ENCODE results near the gene MYL12A. TPM values are rescaled to one million over a fixed set of nuclear protein-coding genes. Genes with fewer than 3 reads are reported as not detected.

The MYL12A gene
- total and polyA plus RNA-seq, 2 donors (not counting 3 experiments of a cell fraction or from before 2014, with no cell fraction given) = 597 to 796 TPM

DNA sequence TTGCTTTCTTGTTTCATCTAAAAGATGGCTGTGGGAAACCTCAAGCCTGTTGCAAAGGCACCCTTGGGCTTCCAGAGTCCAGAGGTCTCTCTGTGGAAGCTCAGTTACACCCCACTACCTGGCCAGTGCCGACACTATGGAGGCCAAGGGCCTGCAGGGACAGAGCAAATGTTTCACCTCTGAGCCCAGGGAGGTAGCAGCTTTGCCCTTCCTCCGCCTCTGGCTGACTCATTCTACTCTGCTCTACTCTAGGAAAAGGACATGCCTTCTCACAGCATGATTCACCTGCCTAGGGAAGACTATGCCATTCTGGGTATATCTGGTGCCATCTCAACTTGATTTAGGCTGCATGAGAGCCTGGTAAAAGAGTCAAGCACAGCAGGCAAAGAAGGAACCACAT lies 40.0 kb upstream of the MYL12A start:
- no peaks in the 10 kb centered on the region for H3K9me3 ChIP-seq (replicated peaks; ENCODE audit: control insufficient read depth, insufficient read depth, low read length)
- ChIA-PET POLR2A (no interaction called here), CTCF (no interaction called here)
- H3K9me1 ChIP-seq (replicated peaks; ENCODE audit: control insufficient read depth, extremely low read depth, insufficient read depth, low read length) = no peaks in the 10 kb centered on the region
- intact Hi-C loops (cut with micrococcal nuclease) = no loop called here
- BruUV-seq (replicated peaks) = no TSS peak
- H3K4me2 ChIP-seq (ENCODE audit: insufficient read depth, low read length) = no peak overlapping the region
- H3K27ac ChIP-seq (ENCODE audit: insufficient read depth, low read depth, low read length) = no peak overlapping the region
- H2AFZ ChIP-seq (ENCODE audit: low read depth, low read length) = no peak overlapping the region
- FAIRE-seq (no peak), DNase-seq (ENCODE audit: low read depth, low spot score) (no peak)
- no peak for TF ChIP-seq EZH2 (IDR thresholded peaks at IDR 0.05; ENCODE audit: borderline replicate concordance, low read depth, low read length, severe bottlenecking)
- peak; percentile 28 for TF ChIP-seq FOS (IDR thresholded peaks at IDR 0.05; ENCODE audit: borderline replicate concordance, insufficient read depth, low read length)
- peaks cover 0 to 8% of the 10 kb centered on the region in 2 experiments for H3K27me3 ChIP-seq (ENCODE audit: control insufficient read depth in 2 of 2, insufficient read depth in 2 of 2, low read length in 2 of 2)
- H4K20me1 ChIP-seq (replicated peaks; ENCODE audit: control insufficient read depth, extremely low read depth, insufficient read depth, low read length) = no peaks in the 10 kb centered on the region
- no peak overlapping the region for H3K9ac ChIP-seq (replicated peaks; ENCODE audit: extremely low read depth, insufficient read depth, low read length)
- no peaks in the 10 kb centered on the region for H3K79me2 ChIP-seq (ENCODE audit: control insufficient read depth, insufficient read depth, low read length)
- H3K4me3 ChIP-seq (replicated peaks in 1 of 3; ENCODE audit: insufficient read depth in 1 of 3, low read depth in 1 of 3, low read length in 3 of 3) = no peak overlapping the region
- no peaks in the 10 kb centered on the region for H3K36me3 ChIP-seq (ENCODE audit: control insufficient read depth in 2 of 2, extremely low read depth in 1 of 2, insufficient read depth in 2 of 2, low read length in 2 of 2)
- H3K4me1 ChIP-seq (ENCODE audit: control insufficient read depth, extremely low read depth, insufficient read depth, low read length) = no peaks in the 10 kb centered on the region
- dilution Hi-C loops (cut with MboI; ENCODE audit: extremely low pct_ligation_motif_present, low sequenced_read_pairs) = no loop called here

DNA sequence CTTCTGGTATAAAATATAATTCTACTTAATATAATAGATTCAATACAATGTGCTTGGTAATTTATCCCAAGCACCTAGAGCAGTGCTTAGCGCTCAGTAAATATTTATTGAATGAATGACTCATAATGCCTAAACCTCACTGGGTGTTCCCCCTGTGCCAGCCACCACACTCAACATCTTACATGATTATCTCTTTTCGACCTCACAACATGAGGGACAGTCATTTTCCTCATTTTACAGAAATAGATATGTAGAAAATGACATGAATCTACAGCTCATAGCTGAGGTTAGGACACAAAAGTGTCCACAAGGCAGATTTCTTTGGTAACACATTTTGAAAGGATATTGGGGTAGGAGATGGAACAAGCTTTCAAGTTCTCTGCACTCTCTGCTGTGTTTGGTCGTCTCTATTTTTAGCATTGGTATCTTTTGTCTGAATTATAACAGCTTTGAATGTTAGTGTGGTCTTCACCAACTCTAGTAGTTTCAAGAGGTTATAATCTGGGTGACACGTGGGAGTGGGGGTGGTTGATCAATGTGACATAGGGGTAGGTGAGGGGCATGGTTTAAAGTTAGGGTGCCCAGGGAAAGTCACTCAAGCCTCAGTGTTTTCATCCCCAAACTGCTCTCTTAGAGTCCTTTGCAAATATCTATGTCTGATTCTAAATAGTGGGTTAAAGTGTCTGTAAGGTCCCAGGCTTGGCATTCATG lies 37.6 kb upstream of the MYL12A start:
- Histone ChIP-seq H2AFZ (ENCODE audit: low read depth, low read length) (no peak overlapping the region), H3K36me3 (ENCODE audit: control insufficient read depth in 2 of 2, extremely low read depth in 1 of 2, insufficient read depth in 2 of 2, low read length in 2 of 2) (no peaks in the 10 kb centered on the region), H3K9me3 (replicated peaks; ENCODE audit: control insufficient read depth, insufficient read depth, low read length) (no peaks in the 10 kb centered on the region), H3K79me2 (ENCODE audit: control insufficient read depth, insufficient read depth, low read length) (no peaks in the 10 kb centered on the region), H4K20me1 (replicated peaks; ENCODE audit: control insufficient read depth, extremely low read depth, insufficient read depth, low read length) (no peaks in the 10 kb centered on the region), H3K9ac (replicated peaks; ENCODE audit: extremely low read depth, insufficient read depth, low read length) (no peak overlapping the region), H3K4me3 (replicated peaks in 1 of 3; ENCODE audit: insufficient read depth in 1 of 3, low read depth in 1 of 3, low read length in 3 of 3) (no peak overlapping the region), H3K27ac (ENCODE audit: insufficient read depth, low read depth, low read length) (no peak overlapping the region), H3K27me3 (ENCODE audit: control insufficient read depth in 2 of 2, insufficient read depth in 2 of 2, low read length in 2 of 2) (peaks cover 4 to 10% of the 10 kb centered on the region in 2 experiments), H3K4me2 (ENCODE audit: insufficient read depth, low read length) (no peak overlapping the region), H3K4me1 (ENCODE audit: control insufficient read depth, extremely low read depth, insufficient read depth, low read length) (no peaks in the 10 kb centered on the region), H3K9me1 (replicated peaks; ENCODE audit: control insufficient read depth, extremely low read depth, insufficient read depth, low read length) (no peaks in the 10 kb centered on the region)
- CTCF ChIA-PET = interaction anchor here (1.1 to 1.5 kb wide), 2 partner anchors 12 to 15 kb away, joined by 3 read pairs; no protein-coding TSS in a partner anchor
- dilution Hi-C loops (cut with MboI; ENCODE audit: extremely low pct_ligation_motif_present, low sequenced_read_pairs) = no loop called here
- DNase-seq (ENCODE audit: low read depth, low spot score) (no peak), FAIRE-seq (no peak)
- no TSS peak for BruUV-seq (replicated peaks)
- no peak for TF ChIP-seq EZH2 (IDR thresholded peaks at IDR 0.05; ENCODE audit: borderline replicate concordance, low read depth, low read length, severe bottlenecking)
- no peak for TF ChIP-seq POLR2A (IDR thresholded peaks at IDR 0.05; ENCODE audit: low read depth, low read length)
- TF ChIP-seq, protein P1, sequence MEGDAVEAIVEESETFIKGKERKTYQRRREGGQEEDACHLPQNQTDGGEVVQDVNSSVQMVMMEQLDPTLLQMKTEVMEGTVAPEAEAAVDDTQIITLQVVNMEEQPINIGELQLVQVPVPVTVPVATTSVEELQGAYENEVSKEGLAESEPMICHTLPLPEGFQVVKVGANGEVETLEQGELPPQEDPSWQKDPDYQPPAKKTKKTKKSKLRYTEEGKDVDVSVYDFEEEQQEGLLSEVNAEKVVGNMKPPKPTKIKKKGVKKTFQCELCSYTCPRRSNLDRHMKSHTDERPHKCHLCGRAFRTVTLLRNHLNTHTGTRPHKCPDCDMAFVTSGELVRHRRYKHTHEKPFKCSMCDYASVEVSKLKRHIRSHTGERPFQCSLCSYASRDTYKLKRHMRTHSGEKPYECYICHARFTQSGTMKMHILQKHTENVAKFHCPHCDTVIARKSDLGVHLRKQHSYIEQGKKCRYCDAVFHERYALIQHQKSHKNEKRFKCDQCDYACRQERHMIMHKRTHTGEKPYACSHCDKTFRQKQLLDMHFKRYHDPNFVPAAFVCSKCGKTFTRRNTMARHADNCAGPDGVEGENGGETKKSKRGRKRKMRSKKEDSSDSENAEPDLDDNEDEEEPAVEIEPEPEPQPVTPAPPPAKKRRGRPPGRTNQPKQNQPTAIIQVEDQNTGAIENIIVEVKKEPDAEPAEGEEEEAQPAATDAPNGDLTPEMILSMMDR (IDR thresholded peaks at IDR 0.05; ENCODE audit: extremely low read depth in 1 of 2, insufficient read depth in 1 of 2, low read depth in 1 of 2, low read length in 2 of 2) = no peak
- TF ChIP-seq MYC (IDR thresholded peaks at IDR 0.05; ENCODE audit: low read depth, low read length) = no peak
- no peak for TF ChIP-seq POLR2AphosphoS5 (IDR thresholded peaks at IDR 0.05; ENCODE audit: insufficient read depth, low read depth, low read length)
- TF ChIP-seq, protein P2, sequence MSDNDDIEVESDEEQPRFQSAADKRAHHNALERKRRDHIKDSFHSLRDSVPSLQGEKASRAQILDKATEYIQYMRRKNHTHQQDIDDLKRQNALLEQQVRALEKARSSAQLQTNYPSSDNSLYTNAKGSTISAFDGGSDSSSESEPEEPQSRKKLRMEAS (IDR thresholded peaks at IDR 0.05; ENCODE audit: insufficient read depth, insufficient read length) = no peak
- no peak for TF ChIP-seq FOS (IDR thresholded peaks at IDR 0.05; ENCODE audit: borderline replicate concordance, insufficient read depth, low read length)
- TF ChIP-seq JUN (IDR thresholded peaks at IDR 0.05; ENCODE audit: borderline replicate concordance, insufficient read depth, insufficient read length, low read depth) = no peak
- no peak for TF ChIP-seq GATA2 (IDR thresholded peaks at IDR 0.05; ENCODE audit: insufficient read depth, insufficient read length, low read depth, low read length)
- intact Hi-C loops (cut with micrococcal nuclease) = no loop called here
- POLR2A ChIA-PET = no interaction called here
